Gastrocnemius medialis (tissue), 4 donors: ENCODE measurements around the gene RAPGEF1. TPM values are rescaled to one million over a fixed set of nuclear protein-coding genes. Genes with fewer than 3 reads are reported as not detected.

Experiments used
- ATAC-seq, 2 donors: fragments of 150-250 bp; one replicate each; pipeline ENCODE4 v1.9.1; 2016
- DNase-seq, 2 donors: peaks; one replicate each; pipeline ENCODE4 v3.0.0-alpha.2; 2019
- H3K27ac ChIP-seq, 4 donors: fragments of 200-600 bp; sonication (generic); 1 replicate in 1 of 4; 2 replicates in 3 of 4; pipeline ENCODE4 v1.5.1; 2016 to 2018; ENCODE audit warnings: mild to moderate bottlenecking in 2 of 4, moderate library complexity in 1 of 4
- H3K27me3 ChIP-seq, 3 donors: fragments of 200-600 bp; sonication (generic) in 2 of 3; 1 replicate in 1 of 3; 2 replicates in 2 of 3; pipeline versions ENCODE4 v1.5.1 to v1.6.0; 2016 to 2019; ENCODE audit warnings: mild to moderate bottlenecking in 1 of 3, moderate library complexity in 1 of 3
- H3K36me3 ChIP-seq, 2 donors: fragments of 200-600 bp; sonication (generic) in 1 of 2; one replicate each; pipeline ENCODE4 v1.5.1; 2017 to 2018
- H3K4me1 ChIP-seq, 2 donors: fragments of 200-600 bp; sonication (generic) in 1 of 2; one replicate each; pipeline ENCODE4 v1.5.1; 2016 to 2017; ENCODE audit warnings: mild to moderate bottlenecking in 2 of 2
- H3K4me3 ChIP-seq, 4 donors: fragments of 200-600 bp; sonication (generic) in 3 of 4; 1 replicate in 1 of 4; 2 replicates in 3 of 4; pipeline ENCODE4 v1.5.1; 2016 to 2019; ENCODE audit warnings: mild to moderate bottlenecking in 2 of 4
- H3K9me3 ChIP-seq, 3 donors: fragments of 200-600 bp; sonication (generic) in 2 of 3; 1 replicate in 1 of 3; 2 replicates in 2 of 3; pipeline ENCODE4 v1.5.1; 2016 to 2019
- POLR2A ChIP-seq, 2 donors: fragments of 450-650 bp; IDR thresholded peaks; one replicate each; pipeline ENCODE4 v1.6.1; 2017; ENCODE audit warnings: antibody characterized with exemption in 2 of 2, mild to moderate bottlenecking in 2 of 2, moderate library complexity in 2 of 2
- in situ Hi-C, 4 donors: fragments of 200-750 bp; cut with MboI; loops; one replicate each; pipeline versions ENCODE4 v1.15.0 to v1.8.0; 2017; ENCODE audit warnings: low sequenced_read_pairs in 4 of 4
- intact Hi-C: fragments of 100-400 bp; cut with DNase I; formaldehyde crosslinking; loops from one replicate; pipeline ENCODE4 v1.15.1; 2023; ENCODE audit warnings: low total_unique reads
- total RNA-seq, 4 donors: library from RNA; depleted of rRNA; stranded (reverse); fragments of >200 nt; gene quantifications; one replicate each; pipeline versions ENCODE4 v1.1.0 to v1.2.3, GENCODE V29; 2016
- TF ChIP-seq, protein P1 (sequence below), 5 experiments: fragments of 450-650 bp in 3 of 5; fragments of 200-600 bp in 2 of 5; sonication (generic) in 2 of 5; IDR thresholded peaks in 4 of 5; conservative IDR thresholded peaks in 1 of 5; 1 replicate in 4 of 5; 2 replicates in 1 of 5; pipeline ENCODE4 v1.5.1; 2016 to 2019; ENCODE audit warnings: antibody characterized with exemption in 5 of 5, mild to moderate bottlenecking in 3 of 5, moderate library complexity in 3 of 5

Gene RAPGEF1
- total RNA-seq, 4 donors from 2014 or later: 123 to 296 (median 217) TPM

- H3K36me3 ChIP-seq: peaks cover 0 to 42% of the 10 kb centered on the region in 2 donors
- intact Hi-C loops: no loop called here
- TF ChIP-seq, protein P1, sequence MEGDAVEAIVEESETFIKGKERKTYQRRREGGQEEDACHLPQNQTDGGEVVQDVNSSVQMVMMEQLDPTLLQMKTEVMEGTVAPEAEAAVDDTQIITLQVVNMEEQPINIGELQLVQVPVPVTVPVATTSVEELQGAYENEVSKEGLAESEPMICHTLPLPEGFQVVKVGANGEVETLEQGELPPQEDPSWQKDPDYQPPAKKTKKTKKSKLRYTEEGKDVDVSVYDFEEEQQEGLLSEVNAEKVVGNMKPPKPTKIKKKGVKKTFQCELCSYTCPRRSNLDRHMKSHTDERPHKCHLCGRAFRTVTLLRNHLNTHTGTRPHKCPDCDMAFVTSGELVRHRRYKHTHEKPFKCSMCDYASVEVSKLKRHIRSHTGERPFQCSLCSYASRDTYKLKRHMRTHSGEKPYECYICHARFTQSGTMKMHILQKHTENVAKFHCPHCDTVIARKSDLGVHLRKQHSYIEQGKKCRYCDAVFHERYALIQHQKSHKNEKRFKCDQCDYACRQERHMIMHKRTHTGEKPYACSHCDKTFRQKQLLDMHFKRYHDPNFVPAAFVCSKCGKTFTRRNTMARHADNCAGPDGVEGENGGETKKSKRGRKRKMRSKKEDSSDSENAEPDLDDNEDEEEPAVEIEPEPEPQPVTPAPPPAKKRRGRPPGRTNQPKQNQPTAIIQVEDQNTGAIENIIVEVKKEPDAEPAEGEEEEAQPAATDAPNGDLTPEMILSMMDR (IDR thresholded peaks at IDR 0.05 in 4 of 5, conservative IDR thresholded peaks at IDR 0.05 in 1 of 5): no peak
- no peak for TF ChIP-seq POLR2A (IDR thresholded peaks at IDR 0.05)
- H3K9me3 ChIP-seq: no peaks in the 10 kb centered on the region
- in situ Hi-C loops: no loop called here
- ATAC-seq (no peak), DNase-seq (no peak)
- peaks cover 26 to 37% of the 10 kb centered on the region in 2 donors for H3K4me1 ChIP-seq
- H3K4me3 ChIP-seq: no peak overlapping the region
- H3K27me3 ChIP-seq: no peaks in the 10 kb centered on the region
- no peak overlapping the region for H3K27ac ChIP-seq
These were observed 126.0 kb downstream of the RAPGEF1 start for GRCh38 chr9:131613921-131614320.

- H3K27ac ChIP-seq: peak overlapping the region in 1 of 4 donors; percentile 33
- no peak overlapping the region for H3K4me3 ChIP-seq
- ATAC-seq (no peak), DNase-seq (no peak)
- in situ Hi-C loops: no loop called here
- no peak for TF ChIP-seq POLR2A (IDR thresholded peaks at IDR 0.05)
- TF ChIP-seq, protein P1 (IDR thresholded peaks at IDR 0.05 in 4 of 5, conservative IDR thresholded peaks at IDR 0.05 in 1 of 5): no peak
- intact Hi-C loops: no loop called here
- H3K4me1 ChIP-seq: peaks cover 33 to 48% of the 10 kb centered on the region in 2 donors
- no peaks in the 10 kb centered on the region for H3K27me3 ChIP-seq
- H3K9me3 ChIP-seq: no peaks in the 10 kb centered on the region
- peaks cover 0 to 32% of the 10 kb centered on the region in 2 donors for H3K36me3 ChIP-seq
These were observed 127.0 kb downstream of the RAPGEF1 start for GRCh38 chr9:131612851-131613250.

GRCh38 chr9:131611586-131612315, 128.1 kb downstream of the RAPGEF1 start:
- H3K27me3 ChIP-seq: no peaks in the 10 kb centered on the region
- H3K9me3 ChIP-seq: no peaks in the 10 kb centered on the region
- peaks cover 0 to 27% of the 10 kb centered on the region in 2 donors for H3K36me3 ChIP-seq
- ATAC-seq (no peak), DNase-seq (no peak)
- H3K4me3 ChIP-seq: no peak overlapping the region
- in situ Hi-C loops (no loop called here), intact Hi-C loops (no loop called here)
- TF ChIP-seq, protein P1 (IDR thresholded peaks at IDR 0.05 in 4 of 5, conservative IDR thresholded peaks at IDR 0.05 in 1 of 5): no peak
- no peak for TF ChIP-seq POLR2A (IDR thresholded peaks at IDR 0.05)
- H3K27ac ChIP-seq: peak overlapping the region in 1 of 4 donors; percentile 90
- H3K4me1 ChIP-seq: peaks cover 36 to 56% of the 10 kb centered on the region in 2 donors

GRCh38 chr9:131610231-131610761, 129.6 kb downstream of the RAPGEF1 start:
- Histone ChIP-seq H3K27me3 (no peaks in the 10 kb centered on the region), H3K36me3 (peaks cover 0 to 18% of the 10 kb centered on the region in 2 donors), H3K27ac (peak overlapping the region; percentile 87 to 91 (median 89)), H3K4me3 (no peak overlapping the region), H3K4me1 (peaks cover 36 to 56% of the 10 kb centered on the region in 2 donors), H3K9me3 (no peaks in the 10 kb centered on the region)
- in situ Hi-C loops (no loop called here), intact Hi-C loops (no loop called here)
- ATAC-seq (peak; percentile 5 to 21), DNase-seq (peak; percentile 31 to 65)
- TF ChIP-seq POLR2A (IDR thresholded peaks at IDR 0.05): no peak
- TF ChIP-seq, protein P1 (IDR thresholded peaks at IDR 0.05 in 4 of 5, conservative IDR thresholded peaks at IDR 0.05 in 1 of 5): no peak
